ENCODE measurements around the gene LRRC31. TPM values are rescaled to one million over a fixed set of nuclear protein-coding genes. Genes with fewer than 3 reads are reported as not detected.

LRRC31 gene
- total and polyA plus RNA-seq, 2 experiments from 2014 or later, result not detected

DNA sequence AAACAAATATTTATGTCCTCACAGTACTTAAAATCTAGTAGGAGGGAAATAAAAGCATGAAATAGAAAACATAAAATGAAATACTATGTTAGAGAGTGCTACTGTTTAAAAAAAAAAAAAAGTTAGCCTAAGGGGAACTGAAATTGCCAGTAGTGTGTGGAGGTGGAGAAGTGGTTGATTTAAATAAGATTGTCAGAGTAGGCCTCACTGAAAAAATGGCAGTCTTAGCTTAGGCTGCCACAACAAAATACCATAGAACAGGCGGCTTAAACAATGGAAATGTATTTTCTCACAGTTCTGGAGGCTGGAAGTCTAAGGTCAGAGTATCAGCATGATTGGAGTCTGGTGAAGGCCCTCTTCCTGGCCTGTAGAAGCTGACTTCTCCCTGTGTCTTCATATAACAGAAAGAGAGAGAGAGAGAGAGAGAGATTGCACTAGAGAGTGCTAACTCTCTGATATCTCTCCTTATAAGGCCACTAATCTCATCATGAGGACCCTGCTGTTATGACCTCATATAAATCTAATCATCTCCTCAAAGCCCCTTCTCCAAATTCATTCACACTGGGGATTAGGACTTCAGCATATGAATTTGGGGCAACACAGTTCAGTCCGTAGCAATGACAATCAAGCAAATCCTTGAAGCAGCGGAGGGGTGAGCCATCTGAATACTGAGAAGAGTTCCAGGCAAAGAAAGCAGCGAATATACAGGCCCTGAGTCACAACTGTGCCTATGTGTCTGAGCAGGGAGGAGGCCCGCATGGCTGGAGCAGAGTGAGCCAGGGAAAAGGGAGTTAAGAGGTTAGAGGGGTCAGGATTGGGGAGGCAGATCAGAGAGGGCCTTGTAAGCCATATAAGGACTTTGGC lies 33.4 kb downstream of the LRRC31 start (continued):
- TF ChIP-seq, protein P1, sequence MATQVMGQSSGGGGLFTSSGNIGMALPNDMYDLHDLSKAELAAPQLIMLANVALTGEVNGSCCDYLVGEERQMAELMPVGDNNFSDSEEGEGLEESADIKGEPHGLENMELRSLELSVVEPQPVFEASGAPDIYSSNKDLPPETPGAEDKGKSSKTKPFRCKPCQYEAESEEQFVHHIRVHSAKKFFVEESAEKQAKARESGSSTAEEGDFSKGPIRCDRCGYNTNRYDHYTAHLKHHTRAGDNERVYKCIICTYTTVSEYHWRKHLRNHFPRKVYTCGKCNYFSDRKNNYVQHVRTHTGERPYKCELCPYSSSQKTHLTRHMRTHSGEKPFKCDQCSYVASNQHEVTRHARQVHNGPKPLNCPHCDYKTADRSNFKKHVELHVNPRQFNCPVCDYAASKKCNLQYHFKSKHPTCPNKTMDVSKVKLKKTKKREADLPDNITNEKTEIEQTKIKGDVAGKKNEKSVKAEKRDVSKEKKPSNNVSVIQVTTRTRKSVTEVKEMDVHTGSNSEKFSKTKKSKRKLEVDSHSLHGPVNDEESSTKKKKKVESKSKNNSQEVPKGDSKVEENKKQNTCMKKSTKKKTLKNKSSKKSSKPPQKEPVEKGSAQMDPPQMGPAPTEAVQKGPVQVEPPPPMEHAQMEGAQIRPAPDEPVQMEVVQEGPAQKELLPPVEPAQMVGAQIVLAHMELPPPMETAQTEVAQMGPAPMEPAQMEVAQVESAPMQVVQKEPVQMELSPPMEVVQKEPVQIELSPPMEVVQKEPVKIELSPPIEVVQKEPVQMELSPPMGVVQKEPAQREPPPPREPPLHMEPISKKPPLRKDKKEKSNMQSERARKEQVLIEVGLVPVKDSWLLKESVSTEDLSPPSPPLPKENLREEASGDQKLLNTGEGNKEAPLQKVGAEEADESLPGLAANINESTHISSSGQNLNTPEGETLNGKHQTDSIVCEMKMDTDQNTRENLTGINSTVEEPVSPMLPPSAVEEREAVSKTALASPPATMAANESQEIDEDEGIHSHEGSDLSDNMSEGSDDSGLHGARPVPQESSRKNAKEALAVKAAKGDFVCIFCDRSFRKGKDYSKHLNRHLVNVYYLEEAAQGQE (IDR thresholded peaks at IDR 0.05; ENCODE audit: unreplicated experiment), result no peak
- TF ChIP-seq CREB1 (CRISPR knock-in tag; IDR thresholded peaks at IDR 0.05; ENCODE audit: low read depth) (no peak), EZH2phosphoT487 (IDR thresholded peaks at IDR 0.05; ENCODE audit: unreplicated experiment) (no peak)

DNA sequence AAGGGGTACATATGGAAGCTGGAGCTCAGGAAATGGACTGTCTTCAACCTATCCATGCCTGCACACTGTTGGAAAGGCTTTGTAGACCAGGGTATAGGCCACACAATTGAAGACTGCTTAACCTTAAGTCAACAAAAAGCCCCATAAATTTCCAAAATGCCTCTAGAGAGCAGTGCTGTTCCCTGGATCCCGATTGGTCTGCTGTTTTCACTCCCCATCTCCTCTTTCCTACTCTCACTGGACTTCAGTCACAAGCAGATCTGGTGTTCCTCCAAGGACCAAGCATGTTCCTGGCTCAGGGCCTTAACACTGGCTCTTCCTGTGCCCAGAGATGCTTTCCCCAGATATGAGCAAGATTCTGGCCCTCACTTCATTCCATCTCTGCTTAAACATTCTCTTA lies 34.2 kb downstream of the LRRC31 start:
- Histone ChIP-seq H3K36me3 (ENCODE audit: insufficient read depth) (no peaks in the 10 kb centered on the region), H3K79me2 (replicated peaks; ENCODE audit: insufficient read depth) (no peaks in the 10 kb centered on the region), H3K4me2 (no peak overlapping the region), H3K4me3 (no peak overlapping the region), H3K27me3 (ENCODE audit: insufficient read depth) (no peaks in the 10 kb centered on the region), H3K4me1 (ENCODE audit: insufficient read depth) (peaks cover 7% of the 10 kb centered on the region; the same call in 1 of the 2 replicates), H3F3A (replicated peaks; ENCODE audit: low read depth) (no peaks in the 10 kb centered on the region), H3K27ac (ENCODE audit: low read depth) (no peak overlapping the region; the same call in 1 of the 2 replicates), H3K9me2 (ENCODE audit: insufficient read depth) (no peaks in the 10 kb centered on the region), H4K20me1 (replicated peaks; ENCODE audit: insufficient read depth) (no peaks in the 10 kb centered on the region), H2AFZ (no peak overlapping the region)
- Mint-ChIP-seq H3K27me3 (ENCODE audit: insufficient read depth, low read depth, poor library complexity) (no peaks in the 10 kb centered on the region), H3K27ac (no peak overlapping the region), H3K36me3 (ENCODE audit: low read depth) (no peaks in the 10 kb centered on the region), H3K4me1 (peaks cover 8% of the 10 kb centered on the region), H3K9me3 (no peaks in the 10 kb centered on the region), H3K4me3 (no peak overlapping the region)
- ATAC-seq (no peak), DNase-seq (ENCODE audit: low spot score) (no peak)
- TF ChIP-seq, protein P2, sequence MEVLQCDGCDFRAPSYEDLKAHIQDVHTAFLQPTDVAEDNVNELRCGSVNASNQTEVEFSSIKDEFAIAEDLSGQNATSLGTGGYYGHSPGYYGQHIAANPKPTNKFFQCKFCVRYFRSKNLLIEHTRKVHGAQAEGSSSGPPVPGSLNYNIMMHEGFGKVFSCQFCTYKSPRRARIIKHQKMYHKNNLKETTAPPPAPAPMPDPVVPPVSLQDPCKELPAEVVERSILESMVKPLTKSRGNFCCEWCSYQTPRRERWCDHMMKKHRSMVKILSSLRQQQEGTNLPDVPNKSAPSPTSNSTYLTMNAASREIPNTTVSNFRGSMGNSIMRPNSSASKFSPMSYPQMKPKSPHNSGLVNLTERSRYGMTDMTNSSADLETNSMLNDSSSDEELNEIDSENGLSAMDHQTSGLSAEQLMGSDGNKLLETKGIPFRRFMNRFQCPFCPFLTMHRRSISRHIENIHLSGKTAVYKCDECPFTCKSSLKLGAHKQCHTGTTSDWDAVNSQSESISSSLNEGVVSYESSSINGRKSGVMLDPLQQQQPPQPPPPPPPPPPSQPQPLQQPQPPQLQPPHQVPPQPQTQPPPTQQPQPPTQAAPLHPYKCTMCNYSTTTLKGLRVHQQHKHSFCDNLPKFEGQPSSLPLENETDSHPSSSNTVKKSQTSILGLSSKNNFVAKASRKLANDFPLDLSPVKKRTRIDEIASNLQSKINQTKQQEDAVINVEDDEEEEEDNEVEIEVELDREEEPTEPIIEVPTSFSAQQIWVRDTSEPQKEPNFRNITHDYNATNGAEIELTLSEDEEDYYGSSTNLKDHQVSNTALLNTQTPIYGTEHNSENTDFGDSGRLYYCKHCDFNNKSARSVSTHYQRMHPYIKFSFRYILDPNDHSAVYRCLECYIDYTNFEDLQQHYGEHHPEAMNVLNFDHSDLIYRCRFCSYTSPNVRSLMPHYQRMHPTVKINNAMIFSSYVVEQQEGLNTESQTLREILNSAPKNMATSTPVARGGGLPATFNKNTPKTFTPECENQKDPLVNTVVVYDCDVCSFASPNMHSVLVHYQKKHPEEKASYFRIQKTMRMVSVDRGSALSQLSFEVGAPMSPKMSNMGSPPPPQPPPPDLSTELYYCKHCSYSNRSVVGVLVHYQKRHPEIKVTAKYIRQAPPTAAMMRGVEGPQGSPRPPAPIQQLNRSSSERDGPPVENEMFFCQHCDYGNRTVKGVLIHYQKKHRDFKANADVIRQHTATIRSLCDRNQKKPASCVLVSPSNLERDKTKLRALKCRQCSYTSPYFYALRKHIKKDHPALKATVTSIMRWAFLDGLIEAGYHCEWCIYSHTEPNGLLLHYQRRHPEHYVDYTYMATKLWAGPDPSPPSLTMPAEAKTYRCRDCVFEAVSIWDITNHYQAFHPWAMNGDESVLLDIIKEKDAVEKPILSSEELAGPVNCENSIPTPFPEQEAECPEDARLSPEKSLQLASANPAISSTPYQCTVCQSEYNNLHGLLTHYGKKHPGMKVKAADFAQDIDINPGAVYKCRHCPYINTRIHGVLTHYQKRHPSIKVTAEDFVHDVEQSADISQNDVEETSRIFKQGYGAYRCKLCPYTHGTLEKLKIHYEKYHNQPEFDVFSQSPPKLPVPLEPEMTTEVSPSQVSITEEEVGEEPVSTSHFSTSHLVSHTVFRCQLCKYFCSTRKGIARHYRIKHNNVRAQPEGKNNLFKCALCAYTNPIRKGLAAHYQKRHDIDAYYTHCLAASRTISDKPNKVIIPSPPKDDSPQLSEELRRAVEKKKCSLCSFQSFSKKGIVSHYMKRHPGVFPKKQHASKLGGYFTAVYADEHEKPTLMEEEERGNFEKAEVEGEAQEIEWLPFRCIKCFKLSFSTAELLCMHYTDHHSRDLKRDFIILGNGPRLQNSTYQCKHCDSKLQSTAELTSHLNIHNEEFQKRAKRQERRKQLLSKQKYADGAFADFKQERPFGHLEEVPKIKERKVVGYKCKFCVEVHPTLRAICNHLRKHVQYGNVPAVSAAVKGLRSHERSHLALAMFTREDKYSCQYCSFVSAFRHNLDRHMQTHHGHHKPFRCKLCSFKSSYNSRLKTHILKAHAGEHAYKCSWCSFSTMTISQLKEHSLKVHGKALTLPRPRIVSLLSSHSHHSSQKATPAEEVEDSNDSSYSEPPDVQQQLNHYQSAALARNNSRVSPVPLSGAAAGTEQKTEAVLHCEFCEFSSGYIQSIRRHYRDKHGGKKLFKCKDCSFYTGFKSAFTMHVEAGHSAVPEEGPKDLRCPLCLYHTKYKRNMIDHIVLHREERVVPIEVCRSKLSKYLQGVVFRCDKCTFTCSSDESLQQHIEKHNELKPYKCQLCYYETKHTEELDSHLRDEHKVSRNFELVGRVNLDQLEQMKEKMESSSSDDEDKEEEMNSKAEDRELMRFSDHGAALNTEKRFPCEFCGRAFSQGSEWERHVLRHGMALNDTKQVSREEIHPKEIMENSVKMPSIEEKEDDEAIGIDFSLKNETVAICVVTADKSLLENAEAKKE (CRISPR knock-in tag; IDR thresholded peaks at IDR 0.05), result no peak
- no peak for TF ChIP-seq ZNF331 (CRISPR knock-in tag; IDR thresholded peaks at IDR 0.05; ENCODE audit: low read depth)
- no peak for TF ChIP-seq STAT1 (IDR thresholded peaks at IDR 0.05; ENCODE audit: unreplicated experiment)
- TF ChIP-seq CREB1 (CRISPR knock-in tag; IDR thresholded peaks at IDR 0.05; ENCODE audit: low read depth), result no peak
- TF ChIP-seq, protein P3, sequence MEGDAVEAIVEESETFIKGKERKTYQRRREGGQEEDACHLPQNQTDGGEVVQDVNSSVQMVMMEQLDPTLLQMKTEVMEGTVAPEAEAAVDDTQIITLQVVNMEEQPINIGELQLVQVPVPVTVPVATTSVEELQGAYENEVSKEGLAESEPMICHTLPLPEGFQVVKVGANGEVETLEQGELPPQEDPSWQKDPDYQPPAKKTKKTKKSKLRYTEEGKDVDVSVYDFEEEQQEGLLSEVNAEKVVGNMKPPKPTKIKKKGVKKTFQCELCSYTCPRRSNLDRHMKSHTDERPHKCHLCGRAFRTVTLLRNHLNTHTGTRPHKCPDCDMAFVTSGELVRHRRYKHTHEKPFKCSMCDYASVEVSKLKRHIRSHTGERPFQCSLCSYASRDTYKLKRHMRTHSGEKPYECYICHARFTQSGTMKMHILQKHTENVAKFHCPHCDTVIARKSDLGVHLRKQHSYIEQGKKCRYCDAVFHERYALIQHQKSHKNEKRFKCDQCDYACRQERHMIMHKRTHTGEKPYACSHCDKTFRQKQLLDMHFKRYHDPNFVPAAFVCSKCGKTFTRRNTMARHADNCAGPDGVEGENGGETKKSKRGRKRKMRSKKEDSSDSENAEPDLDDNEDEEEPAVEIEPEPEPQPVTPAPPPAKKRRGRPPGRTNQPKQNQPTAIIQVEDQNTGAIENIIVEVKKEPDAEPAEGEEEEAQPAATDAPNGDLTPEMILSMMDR (conservative IDR thresholded peaks at IDR 0.05; ENCODE audit: low read depth in 2 of 2), result no peak
- TF ChIP-seq JUNB (IDR thresholded peaks at IDR 0.05; ENCODE audit: unreplicated experiment), result no peak
- TF ChIP-seq NANOG (IDR thresholded peaks at IDR 0.05; ENCODE audit: borderline replicate concordance), result no peak
